ENCODE measurements around the gene SLC22A17. TPM values are rescaled to one million over a fixed set of nuclear protein-coding genes. Genes with fewer than 3 reads are reported as not detected.

Gene SLC22A17
- total and polyA plus RNA-seq, 2 of the 13 experiments (the other 11 are each of a cell fraction or from before 2014, with no cell fraction given) = 0.95 to 1.1 TPM

GRCh38 chr14:23306412-23307145, 46.1 kb downstream of the SLC22A17 start, which contains the start of gene BCL2L2 (continued):
- TF ChIP-seq HNRNPLL (IDR thresholded peaks at IDR 0.05; ENCODE audit: low read depth, low read length, poor library complexity, severe bottlenecking) (peak; percentile 85), STAG1 (CRISPR knock-in tag; IDR thresholded peaks at IDR 0.05) (no peak), ZFYVE20 (CRISPR knock-in tag; IDR thresholded peaks at IDR 0.05; ENCODE audit: borderline replicate concordance, low read depth) (no peak), RFXANK (CRISPR knock-in tag; IDR thresholded peaks at IDR 0.05) (no peak; the same call in none of the 2 replicates), MBNL3 (CRISPR knock-in tag; conservative IDR thresholded peaks at IDR 0.05) (no peak), MXD4 (CRISPR knock-in tag; IDR thresholded peaks at IDR 0.05) (peak; percentile 85), BORCS8-MEF2B (CRISPR knock-in tag; IDR thresholded peaks at IDR 0.05) (peak; percentile 98), E2F1 (CRISPR knock-in tag; IDR thresholded peaks at IDR 0.05) (0 out of 2 replicates have a peak, but pooled peaks have one; percentile 16), ZNF878 (CRISPR knock-in tag; IDR thresholded peaks at IDR 0.05) (no peak), ZNF367 (CRISPR knock-in tag; IDR thresholded peaks at IDR 0.05; ENCODE audit: borderline replicate concordance) (no peak), TFDP1 (CRISPR knock-in tag; IDR thresholded peaks at IDR 0.05; ENCODE audit: borderline replicate concordance) (peak; percentile 7), SCMH1 (CRISPR knock-in tag; IDR thresholded peaks at IDR 0.05; ENCODE audit: borderline replicate concordance) (no peak), IRF1 (CRISPR knock-in tag; IDR thresholded peaks at IDR 0.05; ENCODE audit: low read depth) (0 out of 2 replicates have a peak, but pooled peaks have one; percentile 77), U2AF2 (IDR thresholded peaks at IDR 0.05; ENCODE audit: low read depth, low read length) (0 out of 2 replicates have a peak, but pooled peaks have one; percentile 20), ZSCAN20 (CRISPR knock-in tag; IDR thresholded peaks at IDR 0.05; ENCODE audit: borderline replicate concordance) (peak; percentile 87; the same call in 1 of the 2 replicates), ZNF724P (CRISPR knock-in tag; IDR thresholded peaks at IDR 0.05; ENCODE audit: borderline replicate concordance) (no peak; the same call in 1 of the 2 replicates), ZKSCAN8 (CRISPR knock-in tag; IDR thresholded peaks at IDR 0.05; ENCODE audit: borderline replicate concordance) (peak; percentile 78; the same call in 1 of the 2 replicates), KDM4B (CRISPR knock-in tag; IDR thresholded peaks at IDR 0.05) (peak; percentile 17; the same call in 1 of the 2 replicates), SMYD3 (CRISPR knock-in tag; IDR thresholded peaks at IDR 0.05) (peak; percentile 94), ZNF749 (CRISPR knock-in tag; IDR thresholded peaks at IDR 0.05; ENCODE audit: borderline replicate concordance) (peak; percentile 97; the same call in 1 of the 2 replicates), ZNF12 (CRISPR knock-in tag; IDR thresholded peaks at IDR 0.05) (peak; percentile 84; the same call in 1 of the 2 replicates), FOXO4 (CRISPR knock-in tag; conservative IDR thresholded peaks at IDR 0.05) (no peak), HMG20A (CRISPR knock-in tag; IDR thresholded peaks at IDR 0.05; ENCODE audit: borderline replicate concordance) (peak; percentile 26; the same call in 1 of the 2 replicates), ZSCAN21 (CRISPR knock-in tag; IDR thresholded peaks at IDR 0.05; ENCODE audit: borderline replicate concordance) (peak; percentile 93), ZFP1 (CRISPR knock-in tag; IDR thresholded peaks at IDR 0.05) (peak; percentile 84; the same call in 1 of the 2 replicates), BRD4 (CRISPR knock-in tag; IDR thresholded peaks at IDR 0.05) (peak; percentile 66)
